Lower leg skin (tissue), 3 donors: Measurements from ENCODE around the gene CHN2.

Experiments
- CTCF ChIP-seq, 3 donors: fragments of 450-650 bp; IDR thresholded peaks; one replicate each; pipeline ENCODE4 v1.5.1; 2016; ENCODE audit warnings: antibody characterized with exemption in 3 of 3, mild to moderate bottlenecking in 3 of 3, moderate library complexity in 2 of 3
- POLR2A ChIP-seq, 2 donors: fragments of 450-650 bp; IDR thresholded peaks; one replicate each; pipeline ENCODE4 v1.6.1; 2016 to 2017; ENCODE audit warnings: antibody characterized with exemption in 2 of 2, mild to moderate bottlenecking in 1 of 2, moderate library complexity in 1 of 2

DNA sequence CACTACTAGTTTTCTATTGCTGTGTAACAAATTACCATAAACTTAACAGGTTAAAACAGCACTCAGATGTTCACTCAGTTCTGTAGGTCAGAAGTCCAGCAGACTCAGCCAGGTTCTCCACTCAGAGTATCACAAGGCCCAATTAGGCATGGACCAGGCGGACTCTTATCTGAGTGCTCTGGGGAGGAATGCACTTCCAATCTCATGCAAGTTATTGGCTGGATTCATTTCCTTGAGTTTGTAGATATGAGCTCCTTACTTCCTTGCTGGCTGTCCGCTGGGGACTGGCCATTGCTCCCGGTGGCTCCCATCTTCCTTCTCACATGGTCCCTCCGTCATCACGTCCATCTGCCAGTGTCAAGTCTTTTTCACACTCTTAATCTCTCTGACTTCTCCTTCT lies 232.0 kb downstream of the CHN2 start:
- TF ChIP-seq CTCF (IDR thresholded peaks at IDR 0.05) (no peak), POLR2A (IDR thresholded peaks at IDR 0.05) (no peak)
